GM12878 (cell line): ENCODE measurements around the gene UNC5B. TPM values are rescaled to one million over a fixed set of nuclear protein-coding genes. Genes with fewer than 3 reads are reported as not detected.

Source experiments
- ATAC-seq: fragments of 200-7000 bp; cut with Tn5 transposase; 3 replicates; pipeline ENCODE4 v1.9.1; 2020; ENCODE audit warnings: mild to moderate bottlenecking, moderate library complexity
- BruUV-seq: library from RNA; stranded (reverse); fragments of 400-500 nt; replicated peaks from 2 replicates; lab custom pipeline; 2021; lab: Mats Ljungman, UMichigan
- CTCF ChIA-PET: fragments of 300-600 bp; sonication (Branson Sonifier 250); formaldehyde crosslinking; extraction: SDS; loops from one replicate; lab custom pipeline; 2021; ENCODE audit warnings: inconsistent platforms; lab: Yijun Ruan, JAX
- POLR2A ChIA-PET: fragments of 350-600 bp; formaldehyde crosslinking; extraction: SDS; loops from one replicate; lab custom pipeline; 2021; ENCODE audit warnings: inconsistent platforms; lab: Charles Lee
- RAD21 ChIA-PET: fragments of 300-600 bp; sonication (Branson Sonifier 250); formaldehyde crosslinking; loops from one replicate; lab custom pipeline; 2023; ENCODE audit warnings: antibody characterized with exemption; ENCODE audit not compliant: unreplicated experiment; lab: Charles Lee
- SMC1A ChIA-PET: fragments of 300-600 bp; sonication (Branson Sonifier 250); formaldehyde crosslinking; loops from one replicate; lab custom pipeline; 2023; ENCODE audit not compliant: unreplicated experiment, uncharacterized antibody; lab: Charles Lee
- DNase-seq: peaks from one replicate; pipeline ENCODE4 v3.0.0-alpha.2; 2011; ENCODE audit warnings: low read depth, low spot score
- FAIRE-seq: peaks from 3 replicates; lab custom pipeline; 2011; peaks lifted over from hg19 to GRCh38; lab: Jason Lieb, UNC
- H2AFZ ChIP-seq: 2 replicates; pipeline ENCODE4 v1.6.0; 2011; ENCODE audit warnings: low read depth, low read length, control low read depth; ENCODE audit not compliant: control insufficient read depth
- H3K27ac ChIP-seq: 2 replicates; pipeline ENCODE4 v1.5.1; 2011; ENCODE audit warnings: control low read depth; ENCODE audit not compliant: control insufficient read depth, insufficient read depth
- H3K27me3 ChIP-seq, 2 experiments: replicated peaks in 1 of 2; 2 replicates each; pipeline versions ENCODE4 v1.6.0 to v1.6.1; 2011; ENCODE audit warnings: low read length in 1 of 2; ENCODE audit not compliant: control insufficient read depth in 2 of 2, insufficient read depth in 2 of 2
- H3K36me3 ChIP-seq, 2 experiments: 2 replicates each; pipeline ENCODE4 v1.5.1; 2011; ENCODE audit warnings: low read length in 1 of 2; ENCODE audit not compliant: control insufficient read depth in 2 of 2, insufficient read depth in 2 of 2
- H3K4me1 ChIP-seq: 2 replicates; pipeline ENCODE4 v1.6.1; 2011; ENCODE audit warnings: mild to moderate bottlenecking, low read length, moderate library complexity, mixed read lengths; ENCODE audit not compliant: control insufficient read depth, insufficient read depth
- H3K4me2 ChIP-seq: 2 replicates; pipeline ENCODE4 v1.6.0; 2011; ENCODE audit warnings: control low read depth; ENCODE audit not compliant: control insufficient read depth, insufficient read depth
- H3K4me3 ChIP-seq: fragments of 200-600 bp; sonication (generic); 2 replicates; pipeline ENCODE4 v1.5.1; 2016
- H3K79me2 ChIP-seq: 2 replicates; pipeline ENCODE4 v1.6.0; 2011; ENCODE audit warnings: low read length; ENCODE audit not compliant: control insufficient read depth, insufficient read depth
- H3K9ac ChIP-seq: 2 replicates; pipeline ENCODE4 v1.8.0; 2011; ENCODE audit warnings: low read length, control low read depth, mixed read lengths; ENCODE audit not compliant: control insufficient read depth, insufficient read depth
- H3K9me3 ChIP-seq: replicated peaks from 3 replicates; pipeline ENCODE4 v1.5.1; 2011; ENCODE audit warnings: mild to moderate bottlenecking, low read length; ENCODE audit not compliant: control insufficient read depth, insufficient read depth
- H4K20me1 ChIP-seq: 2 replicates; pipeline ENCODE4 v1.6.0; 2011; ENCODE audit not compliant: control insufficient read depth, insufficient read depth
- CHD4 ChIP-seq: fragments of 200-600 bp; sonication (generic); IDR thresholded peaks from 2 replicates; pipeline ENCODE4 v1.6.1; 2016; ENCODE audit warnings: mild to moderate bottlenecking
- CREB1 ChIP-seq: IDR thresholded peaks from 2 replicates; pipeline ENCODE4 v1.6.1; 2012; ENCODE audit warnings: low read depth, mild to moderate bottlenecking, inconsistent platforms
- CUX1 ChIP-seq: IDR thresholded peaks from 2 replicates; pipeline ENCODE4 v1.6.1; 2012; ENCODE audit warnings: improper control_type of control experiment, low read depth, low read length; ENCODE audit not compliant: insufficient replicate concordance
- FOXK2 ChIP-seq: fragments of 450-650 bp; IDR thresholded peaks from 2 replicates; pipeline ENCODE4 v1.6.1; 2017; ENCODE audit warnings: mild to moderate bottlenecking, moderate library complexity
- KLF5 ChIP-seq: fragments of 450-650 bp; IDR thresholded peaks from 2 replicates; pipeline ENCODE4 v1.6.1; 2014; ENCODE audit warnings: mild to moderate bottlenecking; ENCODE audit not compliant: partially characterized antibody
- NFYA ChIP-seq: IDR thresholded peaks from 2 replicates; pipeline ENCODE4 v1.6.1; 2011; ENCODE audit warnings: low read depth, mild to moderate bottlenecking, low read length, improper control_type of control experiment, borderline replicate concordance
- NFYB ChIP-seq: IDR thresholded peaks from 2 replicates; pipeline ENCODE4 v1.6.1; 2011; ENCODE audit warnings: low read depth, mild to moderate bottlenecking, low read length, improper control_type of control experiment, moderate library complexity; ENCODE audit not compliant: insufficient read depth
- POLR2A ChIP-seq: IDR thresholded peaks from 2 replicates; pipeline ENCODE4 v1.6.1; 2011; ENCODE audit warnings: low read depth, mild to moderate bottlenecking, low read length
- RUNX3 ChIP-seq: IDR thresholded peaks from 2 replicates; pipeline ENCODE4 v1.6.1; 2012; ENCODE audit warnings: low read length, inconsistent platforms
- SIX5 ChIP-seq: IDR thresholded peaks from 2 replicates; pipeline ENCODE4 v1.6.1; 2011; ENCODE audit warnings: mild to moderate bottlenecking, low read depth, low read length, moderate library complexity; ENCODE audit not compliant: severe bottlenecking
- STAT3 ChIP-seq: IDR thresholded peaks from 2 replicates; pipeline ENCODE4 v1.6.1; 2011; ENCODE audit warnings: low read depth, low read length, improper control_type of control experiment
- WRNIP1 ChIP-seq: IDR thresholded peaks from 2 replicates; pipeline ENCODE4 v1.6.1; 2011; ENCODE audit warnings: low read depth, low read length, improper control_type of control experiment, borderline replicate concordance
- ZNF217 ChIP-seq: fragments of 450-650 bp; IDR thresholded peaks from 2 replicates; pipeline ENCODE4 v1.6.1; 2017; ENCODE audit warnings: antibody characterized with exemption, mild to moderate bottlenecking
- ZNF24 ChIP-seq: fragments of 450-650 bp; IDR thresholded peaks from 2 replicates; pipeline ENCODE4 v1.6.1; 2017; ENCODE audit warnings: antibody characterized with exemption, mild to moderate bottlenecking
- ZNF622 ChIP-seq: fragments of 450-650 bp; IDR thresholded peaks from 2 replicates; pipeline ENCODE4 v1.6.1; 2017; ENCODE audit warnings: mild to moderate bottlenecking, inconsistent platforms
- ZZZ3 ChIP-seq: IDR thresholded peaks from 2 replicates; pipeline ENCODE4 v1.6.1; 2011; ENCODE audit warnings: low read depth; ENCODE audit not compliant: control insufficient read depth, insufficient read length
- WGBS: methylation state at CpG from one replicate; pipeline ENCODE4 v1.1.6; 2016; ENCODE audit warnings: low lambda C conversion rate; ENCODE audit not compliant: insufficient replicate concordance, insufficient coverage; ENCODE audit errors: missing lambda C conversion rate; 5-methylcytosine and 5-hydroxymethylcytosine counted together
- in situ Hi-C: fragments of 300-500 bp; cut with MboI; formaldehyde crosslinking; loops from 9 replicates; pipeline ENCODE4 v1.14.3; 2018; ENCODE audit warnings: mixed read lengths
- intact Hi-C: fragments of 100-400 bp; cut with micrococcal nuclease; formaldehyde crosslinking; loops from one replicate; pipeline ENCODE4 v1.14.2; 2022; ENCODE audit not compliant: unreplicated experiment
- polyA plus RNA-seq, 11 experiments: library from polyadenylated mRNA; depleted of rRNA in 4 of 11; unstranded in 6 of 11; stranded (reverse) in 5 of 11; fragments of >200 nt; fragmentation: Nextera tagmentation in 4 of 11; fragmentation: Illumina TruSeq in 1 of 11; extraction: Ambion mirVana in 4 of 11; extraction: Trizol in 1 of 11; gene quantifications; 1 replicate in 1 of 11; 2 replicates in 10 of 11; pipeline versions ENCODE4 v1.2.1 to v1.2.3, GENCODE V29; 2011 to 2016; ENCODE audit warnings: inconsistent platforms in 2 of 11, missing spikeins in 2 of 11, low read depth in 1 of 11
- total RNA-seq, 4 experiments: library from RNA; depleted of rRNA in 3 of 4; stranded (reverse); fragments of >200 nt in 3 of 4; fragmentation: Illumina TruSeq in 1 of 4; extraction: Trizol in 1 of 4; gene quantifications; 2 replicates each; pipeline versions ENCODE4 v1.2.1 to v1.2.3, GENCODE V29; 2013 to 2021
- TF ChIP-seq, protein P1 (sequence below): IDR thresholded peaks from 2 replicates; pipeline ENCODE4 v1.6.1; 2011; ENCODE audit warnings: low read depth, low read length, improper control_type of control experiment, borderline replicate concordance
- TF ChIP-seq, protein P2 (sequence below): fragments of 450-650 bp; IDR thresholded peaks from 2 replicates; pipeline ENCODE4 v1.6.1; 2017; ENCODE audit warnings: low read depth, mild to moderate bottlenecking, moderate library complexity

UNC5B gene
- total and polyA plus RNA-seq, 10 of the 15 experiments (the other 5 are each of a cell fraction or from before 2014, with no cell fraction given), result 0.03 to 0.08 TPM; not detected in 8

GRCh38 chr10:71303569-71303907 lies 91.2 kb downstream of the UNC5B start:
- Histone ChIP-seq H3K4me2 (no peak overlapping the region), H3K36me3 (no peaks in the 10 kb centered on the region), H3K79me2 (no peaks in the 10 kb centered on the region), H3K4me3 (no peak overlapping the region), H4K20me1 (no peaks in the 10 kb centered on the region), H3K9me3 (no peaks in the 10 kb centered on the region), H3K27ac (no peak overlapping the region), H3K4me1 (no peaks in the 10 kb centered on the region), H3K9ac (no peak overlapping the region), H2AFZ (no peak overlapping the region), H3K27me3 (peaks cover 3 to 5% of the 10 kb centered on the region in 2 experiments; a peak in 2 of 4 replicates)
- ChIA-PET CTCF (interaction anchor here (0.7 to 1.2 kb wide), 5 partner anchors 8 to 411 kb away, joined by 3 to 4 read pairs (median 3); no protein-coding TSS in a partner anchor), RAD21 (no interaction called here), POLR2A (no interaction called here), SMC1A (interaction anchor here (0.7 kb wide), 1 partner anchor 466 kb away, joined by 3 read pairs; no protein-coding TSS in a partner anchor)
- intact Hi-C loops, result no loop called here
- 56% methylated on average over 1 of the region's 1 CpG for WGBS
- in situ Hi-C loops, result no loop called here
- BruUV-seq, result no TSS peak
- DNase-seq (no peak), FAIRE-seq (no peak), ATAC-seq (no peak)
- no peak for TF ChIP-seq FOXK2
- no peak for TF ChIP-seq CUX1
- TF ChIP-seq NFYA, result no peak
- no peak for TF ChIP-seq KLF5
- no peak for TF ChIP-seq NFYB
- TF ChIP-seq, protein P1, sequence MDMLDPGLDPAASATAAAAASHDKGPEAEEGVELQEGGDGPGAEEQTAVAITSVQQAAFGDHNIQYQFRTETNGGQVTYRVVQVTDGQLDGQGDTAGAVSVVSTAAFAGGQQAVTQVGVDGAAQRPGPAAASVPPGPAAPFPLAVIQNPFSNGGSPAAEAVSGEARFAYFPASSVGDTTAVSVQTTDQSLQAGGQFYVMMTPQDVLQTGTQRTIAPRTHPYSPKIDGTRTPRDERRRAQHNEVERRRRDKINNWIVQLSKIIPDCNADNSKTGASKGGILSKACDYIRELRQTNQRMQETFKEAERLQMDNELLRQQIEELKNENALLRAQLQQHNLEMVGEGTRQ, result no peak
- no peak for TF ChIP-seq CHD4
- no peak for TF ChIP-seq ZNF622
- TF ChIP-seq POLR2A, result no peak
- TF ChIP-seq STAT3, result no peak
- TF ChIP-seq ZNF24, result no peak
- TF ChIP-seq WRNIP1, result no peak
- TF ChIP-seq ZNF217, result no peak
- TF ChIP-seq, protein P2, sequence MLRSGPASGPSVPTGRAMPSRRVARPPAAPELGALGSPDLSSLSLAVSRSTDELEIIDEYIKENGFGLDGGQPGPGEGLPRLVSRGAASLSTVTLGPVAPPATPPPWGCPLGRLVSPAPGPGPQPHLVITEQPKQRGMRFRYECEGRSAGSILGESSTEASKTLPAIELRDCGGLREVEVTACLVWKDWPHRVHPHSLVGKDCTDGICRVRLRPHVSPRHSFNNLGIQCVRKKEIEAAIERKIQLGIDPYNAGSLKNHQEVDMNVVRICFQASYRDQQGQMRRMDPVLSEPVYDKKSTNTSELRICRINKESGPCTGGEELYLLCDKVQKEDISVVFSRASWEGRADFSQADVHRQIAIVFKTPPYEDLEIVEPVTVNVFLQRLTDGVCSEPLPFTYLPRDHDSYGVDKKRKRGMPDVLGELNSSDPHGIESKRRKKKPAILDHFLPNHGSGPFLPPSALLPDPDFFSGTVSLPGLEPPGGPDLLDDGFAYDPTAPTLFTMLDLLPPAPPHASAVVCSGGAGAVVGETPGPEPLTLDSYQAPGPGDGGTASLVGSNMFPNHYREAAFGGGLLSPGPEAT, result no peak
- no peak for TF ChIP-seq SIX5
- TF ChIP-seq CREB1, result no peak
- TF ChIP-seq RUNX3, result no peak
- no peak for TF ChIP-seq ZZZ3
